H1 (cell line): ENCODE results near the gene PLXNB2. TPM values are rescaled to one million over a fixed set of nuclear protein-coding genes. Genes with fewer than 3 reads are reported as not detected.

Source experiments
- CHD7 ChIP-seq: fragments of 300-600 bp; sonication (generic); IDR thresholded peaks from 2 replicates; pipeline ENCODE4 v1.7.1; 2012; ENCODE audit warnings: low read length, moderate library complexity, mild to moderate bottlenecking, inconsistent platforms; ENCODE audit not compliant: insufficient replicate concordance
- CTCF ChIP-seq, 3 experiments: IDR thresholded peaks; 1 replicate in 2 of 3; 2 replicates in 1 of 3; pipeline versions ENCODE4 v1.5.1 to v1.6.1; 2011; ENCODE audit warnings: low read length in 3 of 3, mild to moderate bottlenecking in 3 of 3, inconsistent platforms in 2 of 3, low read depth in 1 of 3, moderate library complexity in 1 of 3; ENCODE audit not compliant: insufficient read depth in 1 of 3; ENCODE audit errors: control extremely low read depth in 1 of 3
- RBBP5 ChIP-seq: IDR thresholded peaks from 2 replicates; pipeline ENCODE4 v1.7.1; 2012; ENCODE audit warnings: low read depth, mild to moderate bottlenecking, inconsistent platforms, low read length, moderate library complexity, borderline replicate concordance
- RNF2 ChIP-seq: fragments of 200-900, 300-1000 bp; sonication (generic); IDR thresholded peaks from 2 replicates; pipeline ENCODE4 v1.7.1; 2016; ENCODE audit warnings: borderline replicate concordance, low read depth, mild to moderate bottlenecking, antibody characterized with exemption, low read length; ENCODE audit not compliant: poor library complexity, severe bottlenecking; ENCODE audit errors: missing control alignments
- SIN3A ChIP-seq, 2 experiments: IDR thresholded peaks in 1 of 2; conservative IDR thresholded peaks in 1 of 2; 2 replicates each; pipeline ENCODE4 v1.6.1; 2011 to 2012; ENCODE audit warnings: low read length in 2 of 2, improper control_type of control experiment in 1 of 2, low read depth in 1 of 2, mild to moderate bottlenecking in 1 of 2
- ZNF274 ChIP-seq: IDR thresholded peaks from 2 replicates; pipeline ENCODE4 v1.7.0; 2012; ENCODE audit warnings: low read length, borderline replicate concordance; ENCODE audit errors: extremely low read depth
- polyA plus RNA-seq, 7 experiments: library from polyadenylated mRNA; depleted of rRNA in 3 of 7; stranded (reverse) in 5 of 7; unstranded in 2 of 7; fragments of >200 nt in 5 of 7; fragments of 200-250 nt in 2 of 7; gene quantifications; 1 replicate in 5 of 7; 2 replicates in 1 of 7; 4 replicates in 1 of 7; pipeline versions ENCODE4 v1.2.1 to v1.2.3, GENCODE V29; 2011 to 2013; ENCODE audit warnings: missing spikeins in 2 of 7, mixed read lengths in 2 of 7
- total RNA-seq: library from RNA; stranded (reverse); fragmentation: NEBNext Ultra II Directional; extraction: Animal tissue kit (Norgen Biotek cat#: 25700); gene quantifications from 2 replicates; pipeline ENCODE4 v1.2.1, GENCODE V29; 2021
- TF ChIP-seq, protein P1 (sequence below): IDR thresholded peaks from 2 replicates; pipeline ENCODE4 v1.6.1; 2011; ENCODE audit warnings: low read depth, mild to moderate bottlenecking, low read length; ENCODE audit not compliant: insufficient read depth

PLXNB2 gene
- total and polyA plus RNA-seq, 2 of the 8 experiments (the other 6 are each of a cell fraction or from before 2014, with no cell fraction given), result 58.3 to 92.8 TPM

DNA sequence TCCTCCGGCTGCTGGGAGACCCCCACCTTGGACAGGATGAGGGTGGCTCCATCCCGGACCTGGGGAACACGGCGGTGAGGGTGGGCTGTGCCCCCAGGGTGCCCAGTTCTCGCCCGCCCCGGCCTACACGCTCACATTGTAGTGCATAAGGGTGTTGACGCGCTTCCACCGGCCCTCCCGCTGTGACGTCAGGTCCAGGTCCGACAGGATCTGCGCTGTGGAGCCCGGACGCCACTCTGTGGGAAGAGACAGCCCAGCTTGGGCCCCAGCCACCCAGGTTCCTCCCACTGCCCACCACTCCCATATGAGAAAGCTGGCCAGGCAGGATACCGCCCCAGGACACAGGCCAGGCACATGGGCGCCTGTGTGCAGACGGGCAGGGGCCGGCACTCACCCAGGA, 29.0 kb downstream of the PLXNB2 start (continued):
- TF ChIP-seq CHD7, result no peak
- TF ChIP-seq RBBP5, result no peak
- TF ChIP-seq CTCF (IDR thresholded peaks at IDR 0.05; ENCODE audit: control extremely low read depth in 1 of 3, insufficient read depth in 1 of 3, low read depth in 1 of 3, low read length in 3 of 3), result no peak
- no peak for TF ChIP-seq ZNF274
- no peak for TF ChIP-seq RNF2
- TF ChIP-seq SIN3A (conservative IDR thresholded peaks at IDR 0.05 in 1 of 2, IDR thresholded peaks at IDR 0.05 in 1 of 2; ENCODE audit: low read depth in 1 of 2, low read length in 2 of 2), result no peak
- TF ChIP-seq, protein P1, sequence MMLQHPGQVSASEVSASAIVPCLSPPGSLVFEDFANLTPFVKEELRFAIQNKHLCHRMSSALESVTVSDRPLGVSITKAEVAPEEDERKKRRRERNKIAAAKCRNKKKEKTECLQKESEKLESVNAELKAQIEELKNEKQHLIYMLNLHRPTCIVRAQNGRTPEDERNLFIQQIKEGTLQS, result no peak
